ENCODE results near the gene STX8. TPM values are rescaled to one million over a fixed set of nuclear protein-coding genes. Genes with fewer than 3 reads are reported as not detected.
"Not testable (repeated sequence)": the region's sequence is repeated elsewhere in the genome, so short reads cannot be mapped to it uniquely, and the experiment has no call there.

The STX8 gene
- total and polyA plus RNA-seq, 4 donors, result 14.7 to 39.5 (median 28.7) TPM

GRCh38 chr17:9339958-9340357 is 235.7 kb downstream of the STX8 start:
- no peak for TF ChIP-seq REST (IDR thresholded peaks at IDR 0.05)
- no peak for TF ChIP-seq HNF4A (conservative IDR thresholded peaks at IDR 0.05)
- TF ChIP-seq, protein P1, sequence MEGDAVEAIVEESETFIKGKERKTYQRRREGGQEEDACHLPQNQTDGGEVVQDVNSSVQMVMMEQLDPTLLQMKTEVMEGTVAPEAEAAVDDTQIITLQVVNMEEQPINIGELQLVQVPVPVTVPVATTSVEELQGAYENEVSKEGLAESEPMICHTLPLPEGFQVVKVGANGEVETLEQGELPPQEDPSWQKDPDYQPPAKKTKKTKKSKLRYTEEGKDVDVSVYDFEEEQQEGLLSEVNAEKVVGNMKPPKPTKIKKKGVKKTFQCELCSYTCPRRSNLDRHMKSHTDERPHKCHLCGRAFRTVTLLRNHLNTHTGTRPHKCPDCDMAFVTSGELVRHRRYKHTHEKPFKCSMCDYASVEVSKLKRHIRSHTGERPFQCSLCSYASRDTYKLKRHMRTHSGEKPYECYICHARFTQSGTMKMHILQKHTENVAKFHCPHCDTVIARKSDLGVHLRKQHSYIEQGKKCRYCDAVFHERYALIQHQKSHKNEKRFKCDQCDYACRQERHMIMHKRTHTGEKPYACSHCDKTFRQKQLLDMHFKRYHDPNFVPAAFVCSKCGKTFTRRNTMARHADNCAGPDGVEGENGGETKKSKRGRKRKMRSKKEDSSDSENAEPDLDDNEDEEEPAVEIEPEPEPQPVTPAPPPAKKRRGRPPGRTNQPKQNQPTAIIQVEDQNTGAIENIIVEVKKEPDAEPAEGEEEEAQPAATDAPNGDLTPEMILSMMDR (IDR thresholded peaks at IDR 0.05; ENCODE audit: low read depth, low read length, missing input control), result no peak
- TF ChIP-seq ZBTB33 (IDR thresholded peaks at IDR 0.05), result no peak
- no peak for TF ChIP-seq SP1 (IDR thresholded peaks at IDR 0.05)
- no peak for TF ChIP-seq FOXA2 (IDR thresholded peaks at IDR 0.05)
- TF ChIP-seq EGR1 (IDR thresholded peaks at IDR 0.05; ENCODE audit: low read depth in 2 of 2), result no peak
- no peak for TF ChIP-seq HNF4G (IDR thresholded peaks at IDR 0.05)
- no peak for TF ChIP-seq JUND (IDR thresholded peaks at IDR 0.05)
- TF ChIP-seq RAD21 (IDR thresholded peaks at IDR 0.05), result no peak
- TF ChIP-seq NR2F2 (IDR thresholded peaks at IDR 0.05), result no peak
- no peak for TF ChIP-seq MAX (IDR thresholded peaks at IDR 0.05)
- no peak for TF ChIP-seq ATF3 (IDR thresholded peaks at IDR 0.05)
- no peak for TF ChIP-seq RXRA (IDR thresholded peaks at IDR 0.05)
- TF ChIP-seq FOXA1 (IDR thresholded peaks at IDR 0.05), result no peak
- no peak for TF ChIP-seq YY1 (IDR thresholded peaks at IDR 0.05)
- Histone ChIP-seq H3K27ac (ENCODE audit: low read depth in 1 of 2, low read length in 2 of 2) (no peak overlapping the region), H3K9ac (ENCODE audit: low read depth in 1 of 2, low read length in 2 of 2) (no peak overlapping the region), H3K9me3 (ENCODE audit: control insufficient read depth in 4 of 4, low read length in 3 of 4) (peaks cover 0 to 5% (median 1%) of the 10 kb centered on the region in 4 donors), H3K4me3 (ENCODE audit: low read depth in 1 of 3, low read length in 3 of 3) (no peak overlapping the region), H3K4me1 (ENCODE audit: control insufficient read depth in 4 of 4, insufficient read depth in 4 of 4, low read length in 3 of 4) (no peaks in the 10 kb centered on the region), H3K36me3 (ENCODE audit: control insufficient read depth in 4 of 4, insufficient read depth in 3 of 4, low read depth in 1 of 4, low read length in 3 of 4) (no peaks in the 10 kb centered on the region), H3K27me3 (ENCODE audit: control insufficient read depth in 4 of 4, insufficient read depth in 4 of 4, low read length in 3 of 4) (no peaks in the 10 kb centered on the region)
- DNase-seq (ENCODE audit: low spot score), result no peak
- WGBS, result 83% methylated on average over 7 of the region's 7 CpGs

- not testable (repeated sequence) for H3K27me3 ChIP-seq (ENCODE audit: control insufficient read depth in 4 of 4, insufficient read depth in 4 of 4, low read length in 3 of 4); DNase-seq (ENCODE audit: low spot score); H3K4me1 ChIP-seq (ENCODE audit: control insufficient read depth in 4 of 4, insufficient read depth in 4 of 4, low read length in 3 of 4); H3K4me3 ChIP-seq (ENCODE audit: low read depth in 1 of 3, low read length in 3 of 3); H3K36me3 ChIP-seq (ENCODE audit: control insufficient read depth in 4 of 4, insufficient read depth in 3 of 4, low read depth in 1 of 4, low read length in 3 of 4); H3K27ac ChIP-seq (ENCODE audit: low read depth in 1 of 2, low read length in 2 of 2); H3K9ac ChIP-seq (ENCODE audit: low read depth in 1 of 2, low read length in 2 of 2)
- peaks cover 0 to 10% (median 1%) of the 10 kb centered on the region in 4 donors for H3K9me3 ChIP-seq (ENCODE audit: control insufficient read depth in 4 of 4, low read length in 3 of 4)
- WGBS, result 88% methylated on average over 10 of the region's 10 CpGs
These were observed 236.1 kb downstream of the STX8 start for GRCh38 chr17:9339482-9339881.

Data from liver (tissue), 9 donors.